ENCODE data around the gene ZBTB11.

- TF ChIP-seq CTCF (IDR thresholded peaks at IDR 0.05) = no peak
- TF ChIP-seq POLR2A (IDR thresholded peaks at IDR 0.05) = no peak
These were observed 20.3 kb downstream of the ZBTB11 start for GRCh38 chr3:101656651-101657050.
